ENCODE data around the gene DDR1.

Gene DDR1

GRCh38 chr6:30884521-30885480 is 482 bp downstream of the DDR1 start:
- Histone ChIP-seq H3K9me3 (ENCODE audit: control insufficient read depth in 1 of 2, low read length in 2 of 2) (no peaks in the 10 kb centered on the region), H3K27me3 (ENCODE audit: low read depth, low read length) (no peaks in the 10 kb centered on the region), H3K4me1 (ENCODE audit: control insufficient read depth in 1 of 2, insufficient read depth in 2 of 2, low read length in 2 of 2) (peaks cover 18 to 40% of the 10 kb centered on the region in 2 donors), H3K4me3 (ENCODE audit: low read depth in 1 of 2, low read length in 2 of 2) (peak overlapping the region; percentile 63 to 77), H3K27ac (ENCODE audit: low read length) (peak overlapping the region; percentile 66), H3K36me3 (ENCODE audit: control insufficient read depth in 1 of 2, insufficient read depth in 2 of 2, low read length in 2 of 2) (peaks cover 0 to 9% of the 10 kb centered on the region in 2 donors)

- Histone ChIP-seq H3K4me1 (ENCODE audit: control insufficient read depth in 1 of 2, insufficient read depth in 2 of 2, low read length in 2 of 2) (peaks cover 18 to 48% of the 10 kb centered on the region in 2 donors), H3K27ac (ENCODE audit: low read length) (peak overlapping the region; percentile 66), H3K36me3 (ENCODE audit: control insufficient read depth in 1 of 2, insufficient read depth in 2 of 2, low read length in 2 of 2) (peaks cover 1 to 10% of the 10 kb centered on the region in 2 donors), H3K27me3 (ENCODE audit: low read depth, low read length) (no peaks in the 10 kb centered on the region), H3K9me3 (ENCODE audit: control insufficient read depth in 1 of 2, low read length in 2 of 2) (no peaks in the 10 kb centered on the region), H3K4me3 (ENCODE audit: low read depth in 1 of 2, low read length in 2 of 2) (peak overlapping the region; percentile 63 to 77)
Measured at GRCh38 chr6:30885481-30885998, 1.2 kb downstream of the DDR1 start.

- Histone ChIP-seq H3K36me3 (ENCODE audit: control insufficient read depth in 1 of 2, insufficient read depth in 2 of 2, low read length in 2 of 2) (peaks cover 8 to 17% of the 10 kb centered on the region in 2 donors), H3K9me3 (ENCODE audit: control insufficient read depth in 1 of 2, low read length in 2 of 2) (no peaks in the 10 kb centered on the region), H3K27me3 (ENCODE audit: low read depth, low read length) (no peaks in the 10 kb centered on the region), H3K27ac (ENCODE audit: low read length) (peak overlapping the region; percentile 66), H3K4me3 (ENCODE audit: low read depth in 1 of 2, low read length in 2 of 2) (peak overlapping the region; percentile 63 to 77), H3K4me1 (ENCODE audit: control insufficient read depth in 1 of 2, insufficient read depth in 2 of 2, low read length in 2 of 2) (peaks cover 18 to 52% of the 10 kb centered on the region in 2 donors)
Measured at GRCh38 chr6:30885999-30886896, 1.9 kb downstream of the DDR1 start.

DNA sequence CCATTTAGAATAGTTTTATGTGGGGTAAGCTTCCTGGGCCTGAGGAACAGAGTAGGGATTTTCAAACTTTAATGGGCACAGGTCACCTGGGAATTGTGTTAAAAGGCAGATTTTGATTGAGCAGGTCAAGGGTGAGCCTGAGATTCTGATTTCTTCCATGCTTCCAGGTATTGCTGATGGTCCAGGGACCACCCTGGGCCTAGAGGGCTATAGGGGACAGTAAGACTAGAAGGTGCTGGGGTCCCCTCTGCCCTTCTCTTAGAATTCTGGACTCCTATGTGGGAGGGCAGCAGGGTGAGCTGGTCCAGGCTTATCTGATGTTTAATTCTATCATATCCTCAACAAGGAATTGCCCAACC is 2.6 kb downstream of the DDR1 start:
- peaks cover 18 to 48% of the 10 kb centered on the region in 2 donors for H3K4me1 ChIP-seq (ENCODE audit: control insufficient read depth in 1 of 2, insufficient read depth in 2 of 2, low read length in 2 of 2)

GRCh38 chr6:30887901-30888815 is 3.8 kb downstream of the DDR1 start:
- peaks cover 18 to 40% of the 10 kb centered on the region in 2 donors for H3K4me1 ChIP-seq (ENCODE audit: control insufficient read depth in 1 of 2, insufficient read depth in 2 of 2, low read length in 2 of 2)
- H3K36me3 ChIP-seq (ENCODE audit: control insufficient read depth in 1 of 2, insufficient read depth in 2 of 2, low read length in 2 of 2): peaks cover 9 to 30% of the 10 kb centered on the region in 2 donors
- no peaks in the 10 kb centered on the region for H3K27me3 ChIP-seq (ENCODE audit: low read depth, low read length)
- no peak overlapping the region for H3K4me3 ChIP-seq (ENCODE audit: low read depth in 1 of 2, low read length in 2 of 2)
- H3K9me3 ChIP-seq (ENCODE audit: control insufficient read depth in 1 of 2, low read length in 2 of 2): no peaks in the 10 kb centered on the region
- no peak overlapping the region for H3K27ac ChIP-seq (ENCODE audit: low read length)

More for the DNA sequence above, 2.6 kb downstream of the DDR1 start:
- Histone ChIP-seq H3K36me3 (ENCODE audit: control insufficient read depth in 1 of 2, insufficient read depth in 2 of 2, low read length in 2 of 2) (peaks cover 9 to 20% of the 10 kb centered on the region in 2 donors), H3K4me3 (ENCODE audit: low read depth in 1 of 2, low read length in 2 of 2) (peak overlapping the region; percentile 63 to 77), H3K27me3 (ENCODE audit: low read depth, low read length) (no peaks in the 10 kb centered on the region), H3K9me3 (ENCODE audit: control insufficient read depth in 1 of 2, low read length in 2 of 2) (no peaks in the 10 kb centered on the region), H3K27ac (ENCODE audit: low read length) (peak overlapping the region; percentile 66)

DNA sequence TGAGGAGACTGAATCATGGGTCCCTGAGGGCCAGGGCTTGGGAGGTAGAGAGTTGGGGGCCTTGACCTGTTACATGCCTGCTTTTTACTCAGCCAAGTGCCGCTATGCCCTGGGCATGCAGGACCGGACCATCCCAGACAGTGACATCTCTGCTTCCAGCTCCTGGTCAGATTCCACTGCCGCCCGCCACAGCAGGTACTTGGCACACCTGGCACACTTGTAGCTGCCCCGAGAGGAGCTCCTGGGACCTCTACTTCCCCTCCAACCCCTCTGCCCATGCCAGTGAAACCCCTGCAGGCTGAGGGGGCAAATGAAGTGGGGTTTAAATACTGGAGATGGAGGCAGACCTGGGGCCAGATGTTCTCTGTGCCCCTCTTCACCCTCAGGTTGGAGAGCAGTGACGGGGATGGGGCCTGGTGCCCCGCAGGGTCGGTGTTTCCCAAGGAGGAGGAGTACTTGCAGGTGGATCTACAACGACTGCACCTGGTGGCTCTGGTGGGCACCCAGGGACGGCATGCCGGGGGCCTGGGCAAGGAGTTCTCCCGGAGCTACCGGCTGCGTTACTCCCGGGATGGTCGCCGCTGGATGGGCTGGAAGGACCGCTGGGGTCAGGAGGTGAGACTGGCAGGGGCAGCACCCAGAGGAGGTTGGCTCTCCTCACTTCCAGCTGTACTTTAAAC is 4.6 kb downstream of the DDR1 start:
- peaks cover 9 to 38% of the 10 kb centered on the region in 2 donors for H3K36me3 ChIP-seq (ENCODE audit: control insufficient read depth in 1 of 2, insufficient read depth in 2 of 2, low read length in 2 of 2)
- H3K9me3 ChIP-seq (ENCODE audit: control insufficient read depth in 1 of 2, low read length in 2 of 2): no peaks in the 10 kb centered on the region
- H3K27me3 ChIP-seq (ENCODE audit: low read depth, low read length): no peaks in the 10 kb centered on the region
- no peak overlapping the region for H3K27ac ChIP-seq (ENCODE audit: low read length)
- peaks cover 18 to 35% of the 10 kb centered on the region in 2 donors for H3K4me1 ChIP-seq (ENCODE audit: control insufficient read depth in 1 of 2, insufficient read depth in 2 of 2, low read length in 2 of 2)
- H3K4me3 ChIP-seq (ENCODE audit: low read depth in 1 of 2, low read length in 2 of 2): no peak overlapping the region

DNA sequence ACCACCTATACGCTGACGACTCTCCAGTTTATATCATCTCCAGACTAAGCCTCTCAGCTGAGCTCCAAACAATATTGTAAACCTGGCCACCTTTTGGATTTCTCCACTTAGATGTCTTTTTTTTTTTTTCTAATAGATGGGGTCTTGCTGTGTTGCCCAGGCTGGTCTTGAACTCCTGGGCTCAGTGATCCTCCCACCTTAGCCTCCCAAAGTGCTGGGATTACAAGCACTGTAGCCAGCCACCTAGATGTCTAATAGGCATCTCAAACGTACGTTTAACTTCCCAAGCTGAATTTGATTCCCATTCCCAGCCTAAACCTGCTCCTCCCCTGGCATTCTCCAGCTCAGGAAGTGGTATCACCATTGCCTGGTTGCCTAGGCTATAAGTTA is 5.2 kb downstream of the DDR1 start:
- H3K4me3 ChIP-seq (ENCODE audit: low read depth in 1 of 2, low read length in 2 of 2): no peak overlapping the region
- no peaks in the 10 kb centered on the region for H3K9me3 ChIP-seq (ENCODE audit: control insufficient read depth in 1 of 2, low read length in 2 of 2)
- H3K27me3 ChIP-seq (ENCODE audit: low read depth, low read length): no peaks in the 10 kb centered on the region
- peaks cover 13 to 43% of the 10 kb centered on the region in 2 donors for H3K36me3 ChIP-seq (ENCODE audit: control insufficient read depth in 1 of 2, insufficient read depth in 2 of 2, low read length in 2 of 2)
- no peak overlapping the region for H3K27ac ChIP-seq (ENCODE audit: low read length)
- peaks cover 18 to 35% of the 10 kb centered on the region in 2 donors for H3K4me1 ChIP-seq (ENCODE audit: control insufficient read depth in 1 of 2, insufficient read depth in 2 of 2, low read length in 2 of 2)

- peaks cover 16 to 32% of the 10 kb centered on the region in 2 donors for H3K4me1 ChIP-seq (ENCODE audit: control insufficient read depth in 1 of 2, insufficient read depth in 2 of 2, low read length in 2 of 2)
- no peaks in the 10 kb centered on the region for H3K9me3 ChIP-seq (ENCODE audit: control insufficient read depth in 1 of 2, low read length in 2 of 2)
- H3K27ac ChIP-seq (ENCODE audit: low read length): no peak overlapping the region
- H3K27me3 ChIP-seq (ENCODE audit: low read depth, low read length): no peaks in the 10 kb centered on the region
- no peak overlapping the region for H3K4me3 ChIP-seq (ENCODE audit: low read depth in 1 of 2, low read length in 2 of 2)
- H3K36me3 ChIP-seq (ENCODE audit: control insufficient read depth in 1 of 2, insufficient read depth in 2 of 2, low read length in 2 of 2): peaks cover 19 to 48% of the 10 kb centered on the region in 2 donors
Measured at GRCh38 chr6:30889921-30890645, 5.8 kb downstream of the DDR1 start.

DNA sequence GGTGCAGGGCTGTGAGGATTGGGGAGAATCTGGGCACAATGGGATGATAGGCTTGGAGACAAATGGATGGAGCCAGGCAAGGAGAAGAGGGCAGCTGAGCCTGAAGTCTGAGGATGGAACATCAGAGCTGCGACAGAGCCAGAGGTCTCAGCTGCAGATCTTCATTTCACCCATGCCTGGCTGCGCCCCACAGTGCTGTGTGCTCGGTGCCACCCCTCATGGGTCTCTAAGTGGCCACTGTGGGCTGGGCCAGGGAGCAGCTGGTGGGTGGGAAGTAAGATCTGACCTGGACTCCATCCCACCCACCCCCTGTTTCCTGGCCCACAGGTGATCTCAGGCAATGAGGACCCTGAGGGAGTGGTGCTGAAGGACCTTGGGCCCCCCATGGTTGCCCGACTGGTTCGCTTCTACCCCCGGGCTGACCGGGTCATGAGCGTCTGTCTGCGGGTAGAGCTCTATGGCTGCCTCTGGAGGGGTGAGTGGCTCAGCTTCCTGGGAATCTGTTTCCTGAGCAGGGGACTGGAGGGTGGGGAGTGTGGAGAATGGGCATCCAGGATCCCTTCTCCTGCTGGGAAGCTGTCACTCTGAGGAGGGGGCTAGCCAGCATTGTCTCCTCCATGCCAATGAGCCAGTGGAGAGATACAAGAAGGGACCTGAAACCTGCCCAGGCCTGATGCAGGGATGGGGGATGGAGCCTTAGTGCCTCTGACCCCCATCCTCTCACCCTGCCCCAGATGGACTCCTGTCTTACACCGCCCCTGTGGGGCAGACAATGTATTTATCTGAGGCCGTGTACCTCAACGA is 6.5 kb downstream of the DDR1 start:
- Histone ChIP-seq H3K4me1 (ENCODE audit: control insufficient read depth in 1 of 2, insufficient read depth in 2 of 2, low read length in 2 of 2) (peaks cover 10 to 25% of the 10 kb centered on the region in 2 donors), H3K36me3 (ENCODE audit: control insufficient read depth in 1 of 2, insufficient read depth in 2 of 2, low read length in 2 of 2) (peaks cover 20 to 55% of the 10 kb centered on the region in 2 donors), H3K4me3 (ENCODE audit: low read depth in 1 of 2, low read length in 2 of 2) (no peak overlapping the region), H3K27me3 (ENCODE audit: low read depth, low read length) (no peaks in the 10 kb centered on the region), H3K27ac (ENCODE audit: low read length) (no peak overlapping the region), H3K9me3 (ENCODE audit: control insufficient read depth in 1 of 2, low read length in 2 of 2) (no peaks in the 10 kb centered on the region)

All from muscle layer of duodenum (tissue), 2 donors.